Peyer's patch (tissue), 4 donors: ENCODE results near the gene RGS19. TPM values are rescaled to one million over a fixed set of nuclear protein-coding genes. Genes with fewer than 3 reads are reported as not detected.

Source experiments
- DNase-seq, 3 donors: peaks; one replicate each; pipeline ENCODE4 v3.0.0-alpha.2; 2017 to 2019
- H3K27ac ChIP-seq, 4 donors: fragments of 200-600 bp; sonication (generic); one replicate each; pipeline ENCODE4 v1.5.1; 2016 to 2019
- H3K27me3 ChIP-seq, 2 donors: fragments of 200-600 bp; sonication (generic); one replicate each; pipeline ENCODE4 v1.5.1; 2019
- H3K36me3 ChIP-seq, 3 donors: fragments of 200-600 bp; sonication (generic); one replicate each; pipeline ENCODE4 v1.5.1; 2016 to 2019
- H3K4me1 ChIP-seq, 4 donors: fragments of 200-600 bp; sonication (generic); one replicate each; pipeline ENCODE4 v1.5.1; 2016 to 2019
- H3K4me3 ChIP-seq, 4 donors: fragments of 200-600 bp; sonication (generic); 1 replicate in 3 of 4; 2 replicates in 1 of 4; pipeline ENCODE4 v1.5.1; 2016 to 2019; ENCODE audit warnings: mild to moderate bottlenecking in 1 of 4
- H3K9me3 ChIP-seq, 4 donors: fragments of 200-600 bp; sonication (generic); one replicate each; pipeline ENCODE4 v1.5.1; 2016 to 2019; ENCODE audit warnings: mild to moderate bottlenecking in 1 of 4
- CTCF ChIP-seq, 6 experiments: fragments of 450-650 bp in 4 of 6; fragments of 200-600 bp in 2 of 6; sonication (generic) in 1 of 6; IDR thresholded peaks; one replicate each; pipeline ENCODE4 v1.5.1; 2017 to 2019; ENCODE audit warnings: antibody characterized with exemption in 6 of 6, mild to moderate bottlenecking in 3 of 6, moderate library complexity in 1 of 6
- POLR2A ChIP-seq, 2 donors: fragments of 450-650 bp; IDR thresholded peaks; one replicate each; pipeline ENCODE4 v1.5.1; 2017; ENCODE audit warnings: antibody characterized with exemption in 2 of 2, mild to moderate bottlenecking in 2 of 2, moderate library complexity in 2 of 2
- total RNA-seq, 4 donors: library from RNA; depleted of rRNA; stranded (reverse); fragments of >200 nt; gene quantifications; one replicate each; pipeline ENCODE4 v1.1.0, GENCODE V29; 2016

The RGS19 gene
- total RNA-seq, 4 donors from 2014 or later, result 3.3 to 39.6 (median 6.8) TPM

GRCh38 chr20:64062596-64063388, 16.5 kb downstream of the RGS19 start, which contains the start of gene TCEA2:
TCEA2 (plus strand) TSS chr20:64063198; CDS start chr20:64063313, 115 bp downstream.
- peak; percentile 97 to 99 (median 97) for DNase-seq
- H3K4me3 ChIP-seq, result peak within 1 kb of the TSS; percentile 55 to 95 (median 86)
- no peaks in the 10 kb centered on the region for H3K36me3 ChIP-seq
- peaks cover 0 to 41% (median 39%) of the 10 kb centered on the region in 4 donors for H3K4me1 ChIP-seq
- no peaks in the 10 kb centered on the region for H3K9me3 ChIP-seq
- TF ChIP-seq CTCF (IDR thresholded peaks at IDR 0.05), result no peak
- peak; percentile 72 to 73 for TF ChIP-seq POLR2A (IDR thresholded peaks at IDR 0.05)
- H3K27me3 ChIP-seq, result no peaks in the 10 kb centered on the region
- H3K27ac ChIP-seq, result peak within 1 kb of the TSS; percentile 66 to 85 (median 70)

GRCh38 chr20:64062276-64062595, 17.1 kb downstream of the RGS19 start:
- TF ChIP-seq POLR2A (IDR thresholded peaks at IDR 0.05), result no peak
- no peak for TF ChIP-seq CTCF (IDR thresholded peaks at IDR 0.05)
- H3K27me3 ChIP-seq, result no peaks in the 10 kb centered on the region
- peak overlapping the region; percentile 55 to 95 (median 86) for H3K4me3 ChIP-seq
- H3K9me3 ChIP-seq, result no peaks in the 10 kb centered on the region
- no peaks in the 10 kb centered on the region for H3K36me3 ChIP-seq
- H3K27ac ChIP-seq, result peak overlapping the region; percentile 66 to 85 (median 70)
- DNase-seq, result no peak
- peaks cover 0 to 46% (median 41%) of the 10 kb centered on the region in 4 donors for H3K4me1 ChIP-seq

DNA sequence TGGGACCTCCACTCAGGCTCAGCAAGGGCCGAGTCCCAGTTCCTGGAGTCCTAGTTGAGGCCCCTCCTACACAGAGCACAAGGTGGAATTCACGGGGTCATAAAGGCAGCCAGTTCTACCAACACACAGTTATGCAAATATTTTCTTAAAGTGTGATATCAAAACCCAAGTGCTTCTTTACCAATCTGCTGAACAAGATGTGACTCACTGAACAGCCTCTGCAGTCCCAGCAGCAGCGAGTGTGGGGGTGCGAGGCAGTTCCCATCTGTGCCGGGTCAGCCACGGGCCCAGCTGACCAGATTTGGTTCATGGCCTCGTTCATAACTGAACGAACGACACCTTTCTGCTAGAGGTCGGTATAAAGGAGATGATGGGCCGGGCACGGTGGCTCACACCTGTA, 20.8 kb downstream of the RGS19 start:
- H3K4me3 ChIP-seq, result no peak overlapping the region
- TF ChIP-seq CTCF (IDR thresholded peaks at IDR 0.05) (no peak), POLR2A (IDR thresholded peaks at IDR 0.05) (no peak)
- no peaks in the 10 kb centered on the region for H3K9me3 ChIP-seq
- H3K4me1 ChIP-seq, result peaks cover 0 to 21% (median 12%) of the 10 kb centered on the region in 4 donors
- no peaks in the 10 kb centered on the region for H3K27me3 ChIP-seq
- H3K27ac ChIP-seq, result no peak overlapping the region
- H3K36me3 ChIP-seq, result no peaks in the 10 kb centered on the region
- no peak for DNase-seq

DNA sequence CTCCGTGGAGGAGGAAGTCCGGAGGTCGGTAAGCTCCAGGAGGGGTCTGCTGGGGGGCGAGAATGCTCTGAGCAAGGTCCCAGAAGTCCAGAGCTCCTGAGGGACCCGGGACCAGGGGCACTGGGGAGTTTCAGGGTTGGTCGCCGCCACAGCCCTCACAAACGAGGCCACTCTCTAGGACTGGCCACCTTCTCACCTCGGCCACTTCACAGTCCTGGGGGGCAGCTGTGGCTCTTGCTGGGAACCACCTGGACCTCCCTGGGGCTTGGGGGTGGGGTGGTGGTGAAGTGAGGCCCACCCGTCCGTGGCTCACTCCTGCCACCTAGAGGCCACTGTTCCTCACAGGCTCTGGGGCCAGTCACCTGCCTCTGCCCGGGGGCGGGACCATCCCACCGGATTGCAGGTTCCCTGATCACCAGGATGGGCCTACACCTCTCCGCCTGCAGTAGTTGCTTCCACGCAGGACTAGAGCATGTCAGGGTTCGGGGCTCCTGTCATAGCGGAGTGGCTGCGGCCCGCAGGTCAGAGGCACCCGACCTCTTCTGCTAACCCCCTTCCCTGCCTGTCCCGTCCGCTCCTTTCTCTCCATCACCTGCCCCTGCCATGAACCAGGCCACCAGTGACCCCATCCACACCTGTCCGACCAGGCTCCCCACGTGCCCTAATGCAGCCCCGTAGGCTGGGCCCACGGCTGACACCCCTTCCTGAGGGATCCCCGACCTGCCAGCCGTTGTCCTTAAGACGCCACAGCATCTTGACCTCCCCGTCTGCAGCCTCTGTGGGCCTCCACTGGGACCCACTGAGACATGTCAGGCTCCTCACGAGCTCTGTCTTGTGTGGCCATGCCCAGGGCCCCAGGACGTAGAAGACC, 21.5 kb downstream of the RGS19 start:
- TF ChIP-seq POLR2A (IDR thresholded peaks at IDR 0.05) (no peak), CTCF (IDR thresholded peaks at IDR 0.05) (peak; percentile 70 to 91 (median 76))
- Histone ChIP-seq H3K4me1 (peaks cover 0 to 18% (median 10%) of the 10 kb centered on the region in 4 donors), H3K36me3 (no peaks in the 10 kb centered on the region), H3K27me3 (no peaks in the 10 kb centered on the region), H3K9me3 (no peaks in the 10 kb centered on the region), H3K4me3 (peak overlapping the region in 1 of 4 donors; percentile 4), H3K27ac (peak overlapping the region; percentile 14 to 61 (median 21))
- peak; percentile 81 to 92 (median 82) for DNase-seq

DNA sequence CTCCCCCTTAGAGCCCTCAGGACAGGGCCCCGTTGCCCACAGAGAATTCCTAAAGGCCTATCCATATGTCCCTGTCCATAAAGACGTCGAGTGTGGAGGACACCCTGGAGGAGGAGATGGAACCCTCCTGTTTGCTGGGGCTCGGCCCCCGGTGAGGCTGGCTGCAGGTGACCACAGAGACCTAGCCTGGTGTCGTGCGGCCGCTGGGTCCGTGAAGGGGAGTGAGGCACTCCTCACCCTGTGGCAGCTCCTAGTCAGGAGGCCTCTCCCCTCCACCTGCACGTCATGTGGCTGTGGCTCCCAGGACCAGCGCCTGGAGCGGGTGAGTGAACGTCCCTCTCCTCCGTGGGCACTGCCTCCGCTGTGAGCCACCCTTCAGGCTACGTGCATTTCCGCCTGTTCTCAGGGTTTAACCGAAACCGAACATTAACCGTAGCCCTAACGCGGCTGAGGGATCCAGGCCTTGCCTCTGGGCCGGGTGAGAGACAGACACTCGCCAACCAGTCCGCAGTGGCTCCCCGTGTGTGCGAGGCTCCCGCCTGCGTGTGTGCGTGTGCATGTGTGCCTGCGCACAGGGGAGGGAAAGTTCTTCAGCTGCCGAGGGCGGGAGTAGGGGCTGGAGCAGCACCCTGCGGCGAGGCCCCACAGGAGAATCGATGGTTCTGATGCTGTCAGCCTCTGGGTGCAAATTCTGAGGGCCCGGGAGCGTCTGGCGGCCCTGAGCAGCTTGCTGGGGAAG, 22.3 kb downstream of the RGS19 start:
- H3K27me3 ChIP-seq, result no peaks in the 10 kb centered on the region
- DNase-seq, result no peak
- no peak for TF ChIP-seq POLR2A (IDR thresholded peaks at IDR 0.05)
- TF ChIP-seq CTCF (IDR thresholded peaks at IDR 0.05), result no peak
- H3K4me3 ChIP-seq, result peak overlapping the region in 1 of 4 donors; percentile 4
- H3K36me3 ChIP-seq, result no peaks in the 10 kb centered on the region
- H3K9me3 ChIP-seq, result no peaks in the 10 kb centered on the region
- H3K4me1 ChIP-seq, result peaks cover 0 to 13% (median 4%) of the 10 kb centered on the region in 4 donors
- H3K27ac ChIP-seq, result peak overlapping the region; percentile 14 to 61 (median 21)
